HepG2 (cell line): ENCODE results near the gene PRDX6. TPM values are rescaled to one million over a fixed set of nuclear protein-coding genes. Genes with fewer than 3 reads are reported as not detected.

ENCODE experiments used
- ARNTL ChIP-seq: sonication (generic); formaldehyde crosslinking; IDR thresholded peaks from 2 replicates; pipeline ENCODE4 v1.4.0; 2020; ENCODE audit warnings: mild to moderate bottlenecking, missing genetic modification reagents
- BRD4 ChIP-seq: sonication (generic); formaldehyde crosslinking; IDR thresholded peaks from 2 replicates; pipeline ENCODE4 v1.4.0; 2020; ENCODE audit warnings: missing genetic modification reagents
- FOXA1 ChIP-seq, 2 experiments: fragments of 450-650 bp in 1 of 2; sonication (generic) in 1 of 2; formaldehyde crosslinking in 1 of 2; IDR thresholded peaks; 2 replicates each; pipeline versions ENCODE4 v1.4.0 to v1.6.1; 2016 to 2020; ENCODE audit warnings: missing genetic modification reagents in 1 of 2
- FOXA3 ChIP-seq: IDR thresholded peaks from 2 replicates; pipeline ENCODE4 v1.6.1; 2016; ENCODE audit warnings: missing genetic modification reagents, missing compliant biosample characterization
- HIVEP1 ChIP-seq: sonication (generic); formaldehyde crosslinking; IDR thresholded peaks from 2 replicates; pipeline ENCODE4 v1.4.0; 2020; ENCODE audit warnings: mild to moderate bottlenecking, missing genetic modification reagents
- IRF2 ChIP-seq: IDR thresholded peaks from 2 replicates; pipeline ENCODE4 v1.6.1; 2018; ENCODE audit warnings: missing genetic modification reagents, missing compliant biosample characterization
- KLF11 ChIP-seq: IDR thresholded peaks from 2 replicates; pipeline ENCODE4 v1.6.1; 2016; ENCODE audit warnings: missing compliant biosample characterization
- PITX1 ChIP-seq: sonication (generic); formaldehyde crosslinking; IDR thresholded peaks from 2 replicates; pipeline ENCODE4 v1.5.1; 2020; ENCODE audit warnings: mild to moderate bottlenecking, missing genetic modification reagents
- SNRNP70 ChIP-seq: fragments of 200-400 bp; formaldehyde crosslinking; IDR thresholded peaks from 2 replicates; pipeline ENCODE4 v1.6.1; 2017; ENCODE audit warnings: mild to moderate bottlenecking, low read depth, low read length, moderate library complexity
- ZFP41 ChIP-seq: sonication (generic); formaldehyde crosslinking; IDR thresholded peaks from 2 replicates; pipeline ENCODE4 v1.4.0; 2020; ENCODE audit warnings: mild to moderate bottlenecking, missing genetic modification reagents, borderline replicate concordance
- ZFP90 ChIP-seq: sonication (generic); formaldehyde crosslinking; IDR thresholded peaks from 2 replicates; pipeline ENCODE4 v1.8.0; 2022; ENCODE audit warnings: missing genetic modification reagents, mild to moderate bottlenecking, inconsistent platforms, borderline replicate concordance
- ZNF138 ChIP-seq: sonication (generic); formaldehyde crosslinking; IDR thresholded peaks from 2 replicates; pipeline ENCODE4 v1.5.0; 2020; ENCODE audit warnings: mild to moderate bottlenecking, low read depth, missing genetic modification reagents
- ZNF234 ChIP-seq: sonication (generic); formaldehyde crosslinking; conservative IDR thresholded peaks from 2 replicates; pipeline ENCODE4 v1.5.1; 2020; ENCODE audit warnings: mild to moderate bottlenecking, missing genetic modification reagents
- ZNF446 ChIP-seq: sonication (generic); formaldehyde crosslinking; IDR thresholded peaks from 2 replicates; pipeline ENCODE4 v1.5.0; 2020; ENCODE audit warnings: mild to moderate bottlenecking, missing genetic modification reagents
- ZNF557 ChIP-seq: sonication (generic); formaldehyde crosslinking; IDR thresholded peaks from 2 replicates; pipeline ENCODE4 v1.4.0; 2020; ENCODE audit warnings: missing genetic modification reagents
- ZSCAN29 ChIP-seq: sonication (generic); formaldehyde crosslinking; conservative IDR thresholded peaks from 2 replicates; pipeline ENCODE4 v1.4.0; 2020; ENCODE audit warnings: mild to moderate bottlenecking, missing genetic modification reagents
- ZSCAN9 ChIP-seq: IDR thresholded peaks from 2 replicates; pipeline ENCODE4 v1.6.1; 2016; ENCODE audit warnings: borderline replicate concordance
- polyA plus RNA-seq, 8 experiments: library from polyadenylated mRNA; depleted of rRNA in 3 of 8; stranded (reverse) in 7 of 8; unstranded in 1 of 8; fragments of >200 nt; fragmentation: Illumina TruSeq in 4 of 8; extraction: Trizol in 4 of 8; gene quantifications; 2 replicates each; pipeline versions ENCODE4 v1.2.1 to v1.2.3, GENCODE V29; 2011 to 2016; ENCODE audit warnings: low read depth in 4 of 8, missing spikeins in 1 of 8, mixed read lengths in 1 of 8; ENCODE audit not compliant: insufficient read depth in 1 of 8
- total RNA-seq, 5 experiments: library from RNA; depleted of rRNA; stranded (reverse); fragments of >200 nt; fragmentation: Illumina TruSeq; extraction: Trizol; gene quantifications; 2 replicates each; pipeline ENCODE4 v1.2.3, GENCODE V29; 2016; ENCODE audit warnings: low read depth in 1 of 5
- TF ChIP-seq, protein P1 (sequence below): sonication (generic); formaldehyde crosslinking; IDR thresholded peaks from 2 replicates; pipeline ENCODE4 v1.4.0; 2020; ENCODE audit warnings: missing genetic modification reagents, mild to moderate bottlenecking, borderline replicate concordance
- TF ChIP-seq, protein P2 (sequence below): sonication (generic); formaldehyde crosslinking; IDR thresholded peaks from 2 replicates; pipeline ENCODE4 v1.5.1; 2020; ENCODE audit warnings: missing genetic modification reagents, mild to moderate bottlenecking, borderline replicate concordance
- TF ChIP-seq, protein P3 (sequence below): sonication (generic); formaldehyde crosslinking; conservative IDR thresholded peaks from 2 replicates; pipeline ENCODE4 v1.8.0; 2022; ENCODE audit warnings: mild to moderate bottlenecking, moderate library complexity, missing genetic modification reagents
- TF ChIP-seq, protein P4 (sequence below): sonication (generic); formaldehyde crosslinking; IDR thresholded peaks from 2 replicates; pipeline ENCODE4 v1.8.1; 2023; ENCODE audit warnings: mild to moderate bottlenecking, missing genetic modification reagents
- TF ChIP-seq, protein P5 (sequence below): sonication (generic); formaldehyde crosslinking; IDR thresholded peaks from 2 replicates; pipeline ENCODE4 v1.5.0; 2020; ENCODE audit warnings: missing genetic modification reagents

Gene PRDX6
- total and polyA plus RNA-seq, 2 of the 13 experiments (the other 11 are each of a cell fraction or from before 2014, with no cell fraction given), result 224 to 309 TPM

DNA sequence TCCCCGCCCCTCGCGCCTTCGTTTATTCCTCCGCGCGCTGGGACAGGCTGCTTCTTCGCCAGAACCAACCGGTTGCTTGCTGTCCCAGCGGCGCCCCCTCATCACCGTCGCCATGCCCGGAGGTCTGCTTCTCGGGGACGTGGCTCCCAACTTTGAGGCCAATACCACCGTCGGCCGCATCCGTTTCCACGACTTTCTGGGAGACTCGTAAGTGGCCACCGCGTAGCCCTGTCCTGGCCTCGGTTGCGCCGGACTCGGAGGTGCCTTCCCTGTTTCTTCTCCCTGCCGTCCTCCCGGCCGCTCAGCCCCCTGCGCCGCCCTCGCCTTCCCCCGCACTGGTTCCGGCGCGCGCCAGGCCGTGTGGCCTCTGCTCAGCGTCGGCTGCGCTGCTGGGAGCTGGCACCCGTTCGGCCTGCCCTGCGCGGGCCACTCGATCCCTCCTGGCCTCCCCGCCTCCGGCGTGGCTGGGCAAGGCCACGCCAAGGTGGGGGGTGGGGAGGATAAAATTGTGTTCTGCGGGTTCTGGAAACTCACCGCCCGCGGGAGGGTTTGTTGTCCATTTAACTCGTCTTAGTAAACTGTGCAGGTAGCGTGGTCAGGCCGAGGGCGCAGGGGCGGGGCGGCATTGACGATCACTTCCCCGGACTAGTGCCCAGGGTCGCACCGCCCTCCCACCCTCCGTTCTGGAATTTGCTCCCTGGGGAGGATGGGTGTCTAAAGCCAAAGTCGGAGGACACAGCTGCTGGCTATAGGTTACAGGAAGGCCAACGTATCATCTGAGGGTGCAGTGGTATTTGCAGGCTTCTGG, at the start of gene PRDX6 (continued):
- TF ChIP-seq, protein P1, sequence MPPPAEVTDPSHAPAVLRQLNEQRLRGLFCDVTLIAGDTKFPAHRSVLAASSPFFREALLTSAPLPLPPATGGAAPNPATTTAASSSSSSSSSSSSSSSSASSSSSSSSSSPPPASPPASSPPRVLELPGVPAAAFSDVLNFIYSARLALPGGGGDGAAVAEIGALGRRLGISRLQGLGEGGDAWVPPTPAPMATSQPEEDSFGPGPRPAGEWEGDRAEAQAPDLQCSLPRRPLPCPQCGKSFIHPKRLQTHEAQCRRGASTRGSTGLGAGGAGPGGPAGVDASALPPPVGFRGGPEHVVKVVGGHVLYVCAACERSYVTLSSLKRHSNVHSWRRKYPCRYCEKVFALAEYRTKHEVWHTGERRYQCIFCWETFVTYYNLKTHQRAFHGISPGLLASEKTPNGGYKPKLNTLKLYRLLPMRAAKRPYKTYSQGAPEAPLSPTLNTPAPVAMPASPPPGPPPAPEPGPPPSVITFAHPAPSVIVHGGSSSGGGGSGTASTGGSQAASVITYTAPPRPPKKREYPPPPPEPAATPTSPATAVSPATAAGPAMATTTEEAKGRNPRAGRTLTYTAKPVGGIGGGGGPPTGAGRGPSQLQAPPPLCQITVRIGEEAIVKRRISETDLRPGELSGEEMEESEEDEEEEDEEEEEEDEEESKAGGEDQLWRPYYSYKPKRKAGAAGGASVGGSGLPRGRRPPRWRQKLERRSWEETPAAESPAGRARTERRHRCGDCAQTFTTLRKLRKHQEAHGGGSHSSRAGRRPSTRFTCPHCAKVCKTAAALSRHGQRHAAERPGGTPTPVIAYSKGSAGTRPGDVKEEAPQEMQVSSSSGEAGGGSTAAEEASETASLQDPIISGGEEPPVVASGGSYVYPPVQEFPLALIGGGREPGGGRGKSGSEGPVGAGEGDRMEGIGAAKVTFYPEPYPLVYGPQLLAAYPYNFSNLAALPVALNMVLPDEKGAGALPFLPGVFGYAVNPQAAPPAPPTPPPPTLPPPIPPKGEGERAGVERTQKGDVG (CRISPR knock-in tag), result peak; percentile 28; the same call in 1 of the 2 replicates
- TF ChIP-seq PITX1 (CRISPR knock-in tag), result 0 out of 2 replicates have a peak, but pooled peaks have one; percentile 30
- no peak for TF ChIP-seq SNRNP70
- TF ChIP-seq ARNTL (CRISPR knock-in tag), result 0 out of 2 replicates have a peak, but pooled peaks have one; percentile 21
- no peak for TF ChIP-seq FOXA1 (IDR thresholded peaks at IDR 0.05)
- no peak for TF ChIP-seq FOXA1 (CRISPR knock-in tag; IDR thresholded peaks at IDR 0.05)
- peak; percentile 9; the same call in 1 of the 2 replicates for TF ChIP-seq FOXA3
- TF ChIP-seq HIVEP1 (CRISPR knock-in tag), result no peak; the same call in 1 of the 2 replicates
- TF ChIP-seq, protein P2, sequence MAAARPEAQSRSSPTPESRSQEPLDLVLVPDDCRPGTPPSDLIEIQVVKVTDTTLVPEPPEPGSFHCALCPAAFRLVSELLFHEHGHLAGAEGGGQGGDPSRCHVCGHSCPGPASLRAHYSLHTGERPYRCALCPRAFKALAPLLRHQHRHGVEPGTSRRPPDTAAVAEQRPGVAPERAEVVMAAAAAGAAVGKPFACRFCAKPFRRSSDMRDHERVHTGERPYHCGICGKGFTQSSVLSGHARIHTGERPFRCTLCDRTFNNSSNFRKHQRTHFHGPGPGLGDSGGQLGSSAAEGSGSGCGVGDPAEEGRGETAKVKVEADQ (CRISPR knock-in tag), result no peak
- no peak for TF ChIP-seq KLF11 (CRISPR knock-in tag)
- peak; percentile 63; the same call in 1 of the 2 replicates for TF ChIP-seq ZNF138 (CRISPR knock-in tag)
- TF ChIP-seq ZFP41 (CRISPR knock-in tag), result no peak
- TF ChIP-seq, protein P3, sequence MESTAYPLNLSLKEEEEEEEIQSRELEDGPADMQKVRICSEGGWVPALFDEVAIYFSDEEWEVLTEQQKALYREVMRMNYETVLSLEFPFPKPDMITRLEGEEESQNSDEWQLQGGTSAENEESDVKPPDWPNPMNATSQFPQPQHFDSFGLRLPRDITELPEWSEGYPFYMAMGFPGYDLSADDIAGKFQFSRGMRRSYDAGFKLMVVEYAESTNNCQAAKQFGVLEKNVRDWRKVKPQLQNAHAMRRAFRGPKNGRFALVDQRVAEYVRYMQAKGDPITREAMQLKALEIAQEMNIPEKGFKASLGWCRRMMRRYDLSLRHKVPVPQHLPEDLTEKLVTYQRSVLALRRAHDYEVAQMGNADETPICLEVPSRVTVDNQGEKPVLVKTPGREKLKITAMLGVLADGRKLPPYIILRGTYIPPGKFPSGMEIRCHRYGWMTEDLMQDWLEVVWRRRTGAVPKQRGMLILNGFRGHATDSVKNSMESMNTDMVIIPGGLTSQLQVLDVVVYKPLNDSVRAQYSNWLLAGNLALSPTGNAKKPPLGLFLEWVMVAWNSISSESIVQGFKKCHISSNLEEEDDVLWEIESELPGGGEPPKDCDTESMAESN (CRISPR knock-in tag), result peak; percentile 74; the same call in 1 of the 2 replicates
- no peak; the same call in 1 of the 2 replicates for TF ChIP-seq ZNF446 (CRISPR knock-in tag)
- TF ChIP-seq BRD4, result peak; percentile 78; the same call in 1 of the 2 replicates
- peak; percentile 76 for TF ChIP-seq ZSCAN9
- no peak for TF ChIP-seq ZNF557 (CRISPR knock-in tag)
- TF ChIP-seq ZNF234, result no peak; the same call in 1 of the 2 replicates
- TF ChIP-seq, protein P4, sequence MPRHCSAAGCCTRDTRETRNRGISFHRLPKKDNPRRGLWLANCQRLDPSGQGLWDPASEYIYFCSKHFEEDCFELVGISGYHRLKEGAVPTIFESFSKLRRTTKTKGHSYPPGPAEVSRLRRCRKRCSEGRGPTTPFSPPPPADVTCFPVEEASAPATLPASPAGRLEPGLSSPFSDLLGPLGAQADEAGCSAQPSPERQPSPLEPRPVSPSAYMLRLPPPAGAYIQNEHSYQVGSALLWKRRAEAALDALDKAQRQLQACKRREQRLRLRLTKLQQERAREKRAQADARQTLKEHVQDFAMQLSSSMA, result no peak
- TF ChIP-seq ZFP90, result no peak; the same call in 1 of the 2 replicates
- peak; percentile 54; the same call in 1 of the 2 replicates for TF ChIP-seq ZSCAN29 (CRISPR knock-in tag)
- TF ChIP-seq, protein P5, sequence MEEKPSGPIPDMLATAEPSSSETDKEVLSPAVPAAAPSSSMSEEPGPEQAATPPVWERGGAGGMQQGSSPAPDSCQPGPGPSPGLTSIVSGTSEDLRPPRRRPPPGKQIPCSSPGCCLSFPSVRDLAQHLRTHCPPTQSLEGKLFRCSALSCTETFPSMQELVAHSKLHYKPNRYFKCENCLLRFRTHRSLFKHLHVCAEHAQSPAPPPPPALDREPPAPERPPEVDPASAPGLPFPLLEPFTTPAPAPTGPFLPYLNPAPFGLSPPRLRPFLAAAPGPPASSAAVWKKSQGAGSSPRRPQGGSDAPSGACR (CRISPR knock-in tag), result peak; percentile 84; the same call in 1 of the 2 replicates
- peak; percentile 62; the same call in 1 of the 2 replicates for TF ChIP-seq IRF2 (CRISPR knock-in tag)
